HG03575 (cell line): ENCODE results near the gene BRD4.
"Not testable (repeated sequence)": the region's sequence is repeated elsewhere in the genome, so short reads cannot be mapped to it uniquely, and the experiment has no call there.

ENCODE experiments used
- ATAC-seq: cut with Tn5 transposase; IDR thresholded peaks from one replicate; pipeline ENCODE4 v1.9.1; 2021; ENCODE audit not compliant: unreplicated experiment, insufficient number of reproducible peaks, low FRiP score; ENCODE audit errors: extremely low read depth

The BRD4 gene

GRCh38 chr19:15365264-15365663 is 32.9 kb upstream of the BRD4 start:
- no peak for ATAC-seq

GRCh38 chr19:15363791-15364190 is 31.5 kb upstream of the BRD4 start:
- ATAC-seq: not testable (repeated sequence)

- not testable (repeated sequence) for ATAC-seq
Observed at GRCh38 chr19:15363048-15363447, 30.7 kb upstream of the BRD4 start.

- not testable (repeated sequence) for ATAC-seq
Observed at GRCh38 chr19:15360015-15360414, 27.7 kb upstream of the BRD4 start.

DNA sequence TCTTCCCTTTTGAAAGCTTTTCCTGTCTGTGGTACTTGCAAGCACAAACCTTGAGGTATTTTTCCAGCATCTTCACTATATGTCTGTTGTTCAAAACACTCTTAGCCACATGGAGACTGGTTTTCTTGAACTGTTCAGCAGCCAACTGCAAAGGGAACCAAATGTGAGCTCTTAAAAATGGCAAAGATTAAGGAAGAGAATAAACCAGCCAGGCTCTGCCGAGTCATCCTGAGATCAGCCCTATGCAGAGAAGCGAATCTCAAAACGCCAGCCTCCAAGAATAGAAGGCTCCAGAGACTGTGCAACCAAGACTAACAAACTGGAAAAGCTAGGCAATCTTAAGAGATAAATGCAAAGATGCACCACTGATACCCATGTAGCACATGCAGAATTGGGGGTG is 26.6 kb upstream of the BRD4 start:
- no peak for ATAC-seq

DNA sequence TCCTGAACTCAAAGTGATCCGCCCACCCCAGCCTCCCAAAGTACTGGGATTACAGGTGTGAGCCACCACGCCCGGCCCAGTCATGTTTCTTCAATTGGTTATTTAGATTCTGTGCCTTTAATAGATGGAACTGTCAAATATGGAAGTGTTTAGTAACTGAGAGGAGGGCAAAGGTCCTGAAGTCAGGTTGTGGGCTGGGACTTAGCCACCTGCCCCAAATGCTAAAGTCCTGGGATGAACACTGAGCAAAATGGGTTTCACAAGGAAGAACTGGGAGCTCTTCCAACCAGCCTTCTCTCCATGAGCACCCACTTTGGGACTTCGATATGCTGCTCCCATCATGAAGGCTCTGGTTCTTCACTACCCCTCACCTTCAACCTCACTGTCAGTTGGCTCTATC is 25.6 kb upstream of the BRD4 start:
- ATAC-seq: no peak

DNA sequence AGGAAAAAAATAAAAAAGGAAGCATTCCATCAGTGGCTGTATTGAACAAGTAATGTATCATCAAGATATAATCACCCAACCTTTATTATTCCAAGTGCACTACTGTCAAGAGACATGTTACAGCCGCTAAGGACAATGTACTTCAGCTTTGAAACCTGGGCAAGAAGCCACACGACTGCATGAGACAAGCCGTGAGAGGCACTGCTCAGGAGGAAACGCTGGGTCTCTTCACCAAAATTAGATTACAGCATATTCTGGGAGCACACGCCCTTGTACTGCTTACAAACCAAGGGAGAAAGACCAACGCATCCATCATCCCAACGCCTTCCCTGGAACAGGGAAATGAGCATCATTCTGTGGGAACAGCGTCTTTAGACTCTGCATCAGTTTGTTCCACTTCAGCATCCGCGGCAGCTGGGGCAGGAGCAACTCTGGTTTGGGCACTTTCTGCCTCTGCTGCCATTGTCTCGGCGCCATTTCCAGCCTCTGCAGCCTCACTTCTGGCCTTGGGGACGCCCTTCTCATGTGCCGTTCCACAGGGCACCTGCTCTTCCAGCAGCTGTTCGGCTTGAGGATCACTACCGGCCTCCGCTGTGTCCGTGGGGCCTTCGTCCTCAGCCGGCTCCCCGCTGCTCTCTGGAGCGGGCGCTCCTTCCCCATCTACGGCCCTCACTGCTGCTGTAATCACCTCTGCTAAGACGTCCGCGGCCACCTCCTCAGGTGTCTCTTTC is 22.4 kb upstream of the BRD4 start:
- ATAC-seq: no peak

DNA sequence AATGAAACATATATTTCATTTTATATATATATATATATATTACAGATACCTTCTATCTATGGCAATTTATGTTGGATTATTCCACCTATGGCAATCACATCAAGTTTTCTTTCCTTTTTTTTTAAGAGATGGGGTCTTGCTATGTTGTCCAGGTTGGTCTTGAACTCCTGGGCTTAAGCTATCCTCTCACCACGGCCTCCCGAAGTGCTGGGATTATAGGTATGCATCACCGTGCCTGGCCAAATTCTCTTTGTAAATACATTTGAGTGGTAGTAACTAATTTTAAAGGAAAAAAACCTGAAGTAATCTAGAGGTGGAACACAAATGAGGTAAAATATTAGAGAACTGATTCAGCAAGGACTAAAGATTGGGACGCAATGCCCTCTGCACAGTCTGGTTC is 21.6 kb upstream of the BRD4 start:
- no peak for ATAC-seq

DNA sequence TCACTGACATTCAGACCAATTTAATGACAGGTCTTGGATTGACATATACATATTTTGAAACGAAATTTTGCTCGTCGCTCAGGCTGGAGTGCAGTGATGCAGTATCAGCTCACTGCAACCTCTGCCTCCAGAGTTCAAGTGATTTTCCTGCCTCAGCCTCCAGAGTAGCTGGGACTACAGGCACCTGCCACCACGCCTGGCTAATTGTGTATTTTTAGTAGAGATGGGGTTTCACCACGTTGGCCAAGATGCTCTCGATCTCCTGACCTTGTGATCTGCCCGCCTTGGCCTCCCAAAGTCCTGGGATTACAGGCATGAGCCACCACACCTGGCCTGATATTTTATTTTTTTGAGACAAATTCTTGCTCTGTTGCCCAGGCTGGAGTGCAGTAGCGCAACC is 20.2 kb upstream of the BRD4 start:
- ATAC-seq: not testable (repeated sequence)

DNA sequence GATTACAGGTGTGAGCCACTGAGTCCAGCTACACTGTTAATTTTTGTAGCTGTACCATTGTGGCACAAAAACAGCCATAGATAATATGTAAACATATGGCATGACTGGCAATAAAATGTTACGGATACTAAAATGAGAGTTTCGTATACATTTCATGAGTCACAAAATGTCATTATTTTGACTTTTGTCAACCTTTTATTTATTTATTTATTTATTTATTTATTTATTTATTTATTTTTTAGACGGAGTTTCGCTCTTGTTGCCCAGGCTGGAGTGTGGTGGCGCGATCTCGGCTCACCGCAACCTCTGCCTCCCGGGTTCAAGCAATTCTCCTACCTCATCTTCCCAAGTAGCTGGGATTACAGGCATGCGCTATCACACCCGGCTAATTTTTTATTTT is 9.0 kb upstream of the BRD4 start:
- ATAC-seq: not testable (repeated sequence)

- no peak for ATAC-seq
Observed at GRCh38 chr19:15340086-15340485, 7.7 kb upstream of the BRD4 start.

- no peak for ATAC-seq
Observed at GRCh38 chr19:15337202-15337601, 4.9 kb upstream of the BRD4 start.

DNA sequence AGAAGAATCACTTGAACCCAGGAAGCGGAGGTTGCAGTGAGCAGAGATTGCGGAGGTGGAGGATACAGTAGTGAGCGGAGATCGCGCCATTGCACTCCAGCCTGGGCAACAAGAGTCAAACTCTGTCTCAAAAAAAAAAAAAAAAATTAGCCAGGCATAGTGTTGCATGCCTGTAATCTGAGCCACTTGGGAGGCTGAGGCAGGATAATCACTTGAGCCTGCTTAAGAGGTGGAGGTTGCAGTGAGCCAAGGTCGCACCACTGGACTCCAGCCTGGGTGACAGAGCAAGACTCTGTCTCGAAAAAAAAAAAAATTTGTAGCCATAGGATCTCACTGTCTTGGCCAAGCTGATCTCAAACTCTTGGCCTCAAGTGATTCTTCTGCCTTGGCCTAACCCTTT is 3.7 kb upstream of the BRD4 start:
- ATAC-seq: not testable (repeated sequence)

- ATAC-seq: no peak
Observed at GRCh38 chr19:15331419-15332310, 674 bp downstream of the BRD4 start.

GRCh38 chr19:15330801-15331418 is 1.4 kb downstream of the BRD4 start:
- no peak for ATAC-seq

DNA sequence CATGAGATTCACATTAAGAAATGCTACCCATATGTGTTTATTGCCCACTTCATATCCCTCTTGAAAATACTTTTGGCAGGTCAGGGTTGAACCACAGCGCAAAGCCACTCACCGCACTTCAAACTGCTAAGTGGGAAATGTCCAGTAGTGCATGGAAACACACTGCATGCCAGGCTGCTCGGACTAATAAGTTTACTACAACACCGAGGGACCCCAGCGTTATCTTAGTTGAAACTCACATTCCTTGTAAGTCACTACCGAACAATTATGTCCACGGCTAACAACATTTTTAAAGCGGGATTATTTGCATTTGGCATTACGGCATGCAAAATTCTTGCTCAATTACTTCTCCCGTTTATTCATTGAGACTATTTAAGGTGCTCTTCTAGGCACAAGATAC is 4.0 kb downstream of the BRD4 start:
- ATAC-seq: no peak

DNA sequence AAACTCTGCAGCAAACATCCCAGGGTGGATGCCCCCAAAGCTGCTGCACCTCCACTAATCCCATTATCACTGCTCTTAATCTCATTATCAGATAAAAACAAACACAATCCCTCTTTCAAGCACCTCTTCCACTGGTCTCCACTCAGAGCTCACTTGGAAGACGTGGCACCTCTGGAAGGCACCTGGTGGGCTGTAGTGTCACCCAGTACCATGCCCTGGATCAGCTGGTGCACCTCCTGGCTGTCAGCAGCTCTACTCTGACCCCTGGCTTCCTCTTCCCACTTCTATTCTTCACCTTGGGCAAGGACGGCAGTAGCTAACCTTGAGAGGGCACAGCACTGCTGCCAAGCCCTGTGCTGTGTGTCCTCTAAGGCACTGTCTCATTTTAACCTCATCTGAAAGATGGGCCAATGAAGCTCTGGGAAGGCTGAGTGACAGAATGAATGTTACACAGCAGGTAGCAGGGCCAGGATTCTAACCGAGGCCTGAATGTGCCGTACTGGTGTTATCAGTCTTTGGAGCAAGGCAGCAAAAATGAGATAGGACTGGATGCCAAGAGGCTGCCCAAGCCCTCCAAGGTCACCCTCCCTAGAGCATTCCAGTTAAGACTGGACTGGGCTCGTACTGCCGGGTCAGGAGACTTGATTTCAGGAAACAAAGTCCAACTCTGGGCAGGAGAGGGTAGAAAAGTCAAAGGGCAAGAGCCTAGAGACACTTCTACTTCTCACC is 7.4 kb downstream of the BRD4 start:
- no peak for ATAC-seq

DNA sequence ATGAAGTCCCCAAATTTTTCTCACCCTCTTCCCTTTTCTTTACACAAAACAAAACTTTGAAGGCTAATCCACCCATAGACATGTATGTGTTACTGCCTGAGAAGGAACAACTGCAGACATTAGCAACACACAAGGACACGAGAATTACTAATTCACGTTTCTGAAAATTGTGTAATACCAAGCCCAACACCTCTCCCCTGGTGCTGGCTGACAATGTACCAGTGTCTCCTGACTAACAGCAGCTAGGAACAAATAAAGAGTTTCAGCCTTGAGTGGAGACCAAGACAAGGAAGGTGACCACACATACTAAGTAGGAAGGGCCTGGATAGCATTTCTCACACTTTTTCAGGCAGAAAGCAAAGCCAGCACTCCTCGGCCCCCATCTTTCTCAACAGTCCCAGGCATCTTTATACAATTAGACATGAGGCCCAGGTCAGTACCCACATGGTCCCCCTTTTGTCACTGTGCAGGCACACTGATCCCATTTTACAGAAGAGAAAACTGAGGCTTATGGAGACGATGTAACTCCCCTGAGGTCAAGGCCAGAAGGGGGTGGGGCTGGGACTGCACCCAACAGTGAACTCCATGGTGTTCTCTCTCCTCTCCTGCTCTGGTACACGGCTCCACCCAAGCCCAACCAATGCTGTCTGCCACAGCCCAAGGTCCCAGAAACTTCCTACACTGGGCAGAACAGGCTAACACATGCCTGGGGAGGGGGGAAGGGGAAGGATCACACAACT is 8.7 kb downstream of the BRD4 start:
- no peak for ATAC-seq

GRCh38 chr19:15321739-15322138 is 10.6 kb downstream of the BRD4 start:
- ATAC-seq: no peak
